GM20000 (cell line): Measurements from ENCODE around the gene GADL1.

Experiments
- DNase-seq: peaks from one replicate; pipeline ENCODE4 v3.0.0; 2012; ENCODE audit warnings: low spot score
- TF ChIP-seq, protein P1 (sequence below): IDR thresholded peaks from 2 replicates; pipeline ENCODE4 v1.5.1; 2012; ENCODE audit warnings: mild to moderate bottlenecking, control low read depth; ENCODE audit errors: extremely low read depth, missing control alignments

Gene GADL1

DNA sequence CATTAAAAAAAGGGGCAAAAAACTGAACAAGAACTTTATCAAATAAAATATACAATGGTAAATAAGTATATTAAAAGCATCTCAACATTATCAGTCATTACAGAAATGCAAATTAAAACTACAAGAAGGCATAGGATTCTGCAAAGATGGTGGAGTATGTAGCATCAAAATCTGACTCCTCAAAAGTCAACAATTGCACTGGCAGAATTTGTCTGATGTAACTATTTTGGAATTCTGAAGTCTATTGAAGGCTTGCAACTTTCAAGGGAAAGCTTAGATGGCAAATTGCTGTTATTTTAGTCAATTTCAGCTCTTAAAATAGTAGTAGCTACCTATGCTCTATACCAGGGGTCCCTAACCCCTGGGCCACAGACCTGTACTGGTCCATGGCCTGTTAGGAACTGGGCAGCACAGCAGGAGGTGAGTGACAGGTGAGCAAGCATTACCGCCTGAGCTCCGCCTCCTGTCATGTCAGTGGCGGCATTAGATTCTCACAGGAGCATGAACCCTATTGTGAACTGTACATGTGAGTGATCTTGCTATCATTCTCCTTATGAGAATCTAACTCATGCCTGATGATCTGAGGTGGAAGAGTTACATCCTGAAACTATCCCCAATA is 180.5 kb downstream of the GADL1 start:
- TF ChIP-seq, protein P1, sequence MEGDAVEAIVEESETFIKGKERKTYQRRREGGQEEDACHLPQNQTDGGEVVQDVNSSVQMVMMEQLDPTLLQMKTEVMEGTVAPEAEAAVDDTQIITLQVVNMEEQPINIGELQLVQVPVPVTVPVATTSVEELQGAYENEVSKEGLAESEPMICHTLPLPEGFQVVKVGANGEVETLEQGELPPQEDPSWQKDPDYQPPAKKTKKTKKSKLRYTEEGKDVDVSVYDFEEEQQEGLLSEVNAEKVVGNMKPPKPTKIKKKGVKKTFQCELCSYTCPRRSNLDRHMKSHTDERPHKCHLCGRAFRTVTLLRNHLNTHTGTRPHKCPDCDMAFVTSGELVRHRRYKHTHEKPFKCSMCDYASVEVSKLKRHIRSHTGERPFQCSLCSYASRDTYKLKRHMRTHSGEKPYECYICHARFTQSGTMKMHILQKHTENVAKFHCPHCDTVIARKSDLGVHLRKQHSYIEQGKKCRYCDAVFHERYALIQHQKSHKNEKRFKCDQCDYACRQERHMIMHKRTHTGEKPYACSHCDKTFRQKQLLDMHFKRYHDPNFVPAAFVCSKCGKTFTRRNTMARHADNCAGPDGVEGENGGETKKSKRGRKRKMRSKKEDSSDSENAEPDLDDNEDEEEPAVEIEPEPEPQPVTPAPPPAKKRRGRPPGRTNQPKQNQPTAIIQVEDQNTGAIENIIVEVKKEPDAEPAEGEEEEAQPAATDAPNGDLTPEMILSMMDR, result no peak
- no peak for DNase-seq

DNA sequence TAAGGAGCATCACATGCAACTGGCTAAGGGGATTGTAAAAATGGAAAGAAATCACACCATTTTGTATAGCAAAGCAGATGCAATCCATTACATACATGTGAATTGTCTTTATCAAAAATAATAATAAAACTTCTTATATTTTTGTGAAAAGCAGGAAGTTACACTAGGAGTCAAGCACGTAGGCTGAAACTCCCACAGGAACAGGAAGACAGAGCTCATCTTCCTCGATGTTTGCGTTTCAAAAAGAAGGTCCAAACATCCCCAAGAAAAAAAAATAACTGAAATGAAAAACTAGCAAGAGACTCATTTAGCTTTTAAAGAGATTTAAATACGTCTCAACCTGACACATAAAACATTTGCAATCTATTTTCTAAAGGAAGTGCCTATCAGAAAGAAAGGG is 181.5 kb downstream of the GADL1 start:
- no peak for DNase-seq
- TF ChIP-seq, protein P1, result no peak

DNA sequence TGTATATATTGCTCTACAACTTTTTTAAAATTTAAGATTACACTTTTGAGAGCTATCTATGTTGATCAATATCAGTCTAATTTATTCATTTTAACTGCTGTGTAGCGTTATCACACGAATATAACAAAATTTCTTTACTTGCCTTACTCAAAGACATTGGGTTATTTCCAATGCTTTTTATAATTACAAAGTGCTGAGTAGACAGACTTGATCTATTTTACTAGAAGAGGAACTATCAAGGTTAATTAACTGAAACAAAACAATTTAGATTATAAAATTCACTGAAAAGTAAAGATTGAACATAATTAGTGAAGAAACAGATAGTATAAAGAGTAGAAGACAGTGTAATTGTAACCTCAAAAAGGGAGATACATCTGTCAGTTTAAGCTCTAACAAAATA is 182.6 kb downstream of the GADL1 start:
- TF ChIP-seq, protein P1, result no peak
- DNase-seq, result no peak

DNA sequence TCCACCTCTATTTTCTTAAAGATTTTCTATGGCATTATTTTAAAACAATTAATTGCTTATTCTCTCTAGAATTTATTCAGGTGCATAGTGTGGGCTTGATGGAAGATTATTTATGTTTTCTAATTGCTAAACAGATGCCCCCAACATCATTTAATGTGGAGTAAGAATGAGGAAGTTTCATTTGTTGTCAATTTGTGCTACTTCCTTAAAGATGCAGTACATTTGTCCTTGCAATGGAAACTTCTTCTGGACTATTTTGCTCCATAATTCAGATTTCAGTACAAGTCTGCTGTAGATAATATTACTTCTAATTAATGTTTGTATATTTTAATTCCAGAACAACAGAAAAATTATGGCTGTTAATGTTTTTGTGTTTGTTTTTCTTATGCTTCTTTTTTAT is 183.3 kb downstream of the GADL1 start:
- no peak for DNase-seq
- TF ChIP-seq, protein P1, result no peak

DNA sequence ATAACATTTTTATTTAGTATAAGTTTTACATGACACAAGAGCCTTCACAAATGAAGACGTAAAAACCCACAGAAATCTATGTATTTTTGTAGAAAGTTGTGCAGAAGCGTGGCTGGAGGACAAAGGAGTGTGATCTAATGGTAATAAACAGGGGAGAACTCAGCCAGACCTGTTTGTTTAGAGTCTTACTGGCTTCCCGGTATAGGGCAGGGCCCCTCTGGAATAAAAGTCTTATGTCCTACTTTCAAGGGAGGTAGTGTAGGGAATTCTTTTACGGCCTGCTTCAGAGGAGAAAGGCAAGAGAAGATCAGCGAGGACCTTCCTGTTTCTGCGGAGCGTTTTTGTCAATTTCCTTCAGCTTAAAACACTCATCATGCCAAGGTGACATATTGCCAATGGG is 184.4 kb downstream of the GADL1 start:
- TF ChIP-seq, protein P1, result no peak
- DNase-seq, result no peak

DNA sequence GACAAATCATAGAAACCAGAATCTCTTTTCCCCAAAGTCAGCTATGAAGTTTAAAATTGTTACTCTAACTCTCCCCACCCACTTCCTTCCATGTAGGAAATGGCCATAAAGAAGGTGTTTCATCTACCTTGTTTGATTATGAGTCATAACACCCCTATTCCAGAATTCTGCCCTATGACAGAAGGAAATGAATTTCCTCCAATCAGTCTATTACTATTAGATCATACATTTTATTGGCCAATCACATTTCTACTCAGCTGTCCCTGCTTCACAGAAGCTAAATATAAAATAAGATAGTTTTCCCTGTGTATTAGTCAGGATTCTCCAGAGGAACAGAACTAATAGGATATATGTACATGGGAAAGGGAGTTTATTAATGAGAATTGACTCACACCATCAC is 186.0 kb downstream of the GADL1 start:
- TF ChIP-seq, protein P1, result no peak

DNA sequence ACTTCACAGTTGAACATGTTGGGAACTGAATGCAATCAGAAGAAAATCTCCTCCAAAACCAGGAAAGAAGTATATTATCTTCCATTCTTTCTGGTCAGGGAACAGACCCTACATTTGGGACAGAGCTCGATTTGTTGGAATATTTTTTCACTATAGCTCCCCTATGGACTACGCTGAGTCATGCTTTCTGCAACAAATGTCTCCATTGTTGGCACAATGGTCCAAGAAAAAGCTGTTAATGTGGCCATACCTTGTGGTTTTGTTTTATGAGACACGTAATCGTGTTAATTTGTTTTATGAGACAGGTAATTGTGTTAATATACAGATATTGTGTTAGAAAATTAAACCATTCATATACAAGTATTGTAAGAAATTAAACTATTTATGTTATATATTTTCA is 186.6 kb downstream of the GADL1 start:
- TF ChIP-seq, protein P1, result no peak
- DNase-seq, result no peak

More for the DNA sequence above, 186.0 kb downstream of the GADL1 start:
- DNase-seq, result no peak
